Tibial artery (tissue), 4 donors: ENCODE data around the gene ZNF76.
A peak's percentile ranks its signal among the peaks of the same experiment; 100 is the strongest.

ENCODE experiments used
- DNase-seq, 2 donors: peaks; one replicate each; pipeline ENCODE4 v3.0.0-alpha.2; 2019
- H3K27ac ChIP-seq, 2 donors: fragments of 200-600 bp; sonication (generic) in 1 of 2; 1 replicate in 1 of 2; 2 replicates in 1 of 2; pipeline ENCODE4 v1.5.1; 2018 to 2019; ENCODE audit warnings: mild to moderate bottlenecking in 1 of 2
- H3K27me3 ChIP-seq, 2 donors: fragments of 200-600 bp; sonication (generic) in 1 of 2; one replicate each; pipeline versions ENCODE4 v1.5.1 to v1.6.0; 2016 to 2019
- H3K36me3 ChIP-seq, 3 donors: fragments of 200-600 bp; sonication (generic) in 2 of 3; one replicate each; pipeline ENCODE4 v1.5.1; 2016 to 2019; ENCODE audit warnings: mild to moderate bottlenecking in 2 of 3
- H3K4me1 ChIP-seq, 4 donors: fragments of 200-600 bp; sonication (generic) in 2 of 4; 1 replicate in 3 of 4; 2 replicates in 1 of 4; pipeline ENCODE4 v1.5.1; 2016 to 2019
- H3K4me3 ChIP-seq, 2 donors: fragments of 200-600 bp; sonication (generic) in 1 of 2; 1 replicate in 1 of 2; 2 replicates in 1 of 2; pipeline ENCODE4 v1.5.1; 2018 to 2019; ENCODE audit warnings: mild to moderate bottlenecking in 2 of 2
- H3K9me3 ChIP-seq, 3 donors: fragments of 200-600 bp; sonication (generic) in 1 of 3; one replicate each; pipeline ENCODE4 v1.5.1; 2016 to 2019
- CTCF ChIP-seq, 2 experiments: fragments of 200-600 bp in 1 of 2; fragments of 450-650 bp in 1 of 2; IDR thresholded peaks; one replicate each; pipeline ENCODE4 v1.5.1; 2017 to 2019; ENCODE audit warnings: antibody characterized with exemption in 2 of 2, mild to moderate bottlenecking in 1 of 2, moderate library complexity in 1 of 2
- intact Hi-C: fragments of 100-400 bp; cut with DNase I; formaldehyde crosslinking; loops from one replicate; pipeline ENCODE4 v1.15.0; 2023; ENCODE audit warnings: low total_unique reads

ZNF76 gene

GRCh38 chr6:35267446-35267845 lies 7.9 kb downstream of the ZNF76 start:
- intact Hi-C loops: no loop called here
- TF ChIP-seq CTCF (IDR thresholded peaks at IDR 0.05): no peak
- Histone ChIP-seq H3K4me3 (no peak overlapping the region), H3K4me1 (peaks cover 0 to 18% (median 5%) of the 10 kb centered on the region in 4 donors), H3K27me3 (no peaks in the 10 kb centered on the region), H3K9me3 (no peaks in the 10 kb centered on the region), H3K36me3 (peaks cover 0 to 6% (median 0%) of the 10 kb centered on the region in 3 donors), H3K27ac (no peak overlapping the region)
- no peak for DNase-seq

GRCh38 chr6:35267897-35268296 lies 8.4 kb downstream of the ZNF76 start:
- Histone ChIP-seq H3K36me3 (peaks cover 0 to 6% (median 0%) of the 10 kb centered on the region in 3 donors), H3K27ac (no peak overlapping the region), H3K27me3 (no peaks in the 10 kb centered on the region), H3K4me1 (peaks cover 0 to 13% (median 3%) of the 10 kb centered on the region in 4 donors), H3K9me3 (no peaks in the 10 kb centered on the region), H3K4me3 (no peak overlapping the region)
- intact Hi-C loops: no loop called here
- no peak for TF ChIP-seq CTCF (IDR thresholded peaks at IDR 0.05)
- DNase-seq: no peak

- no peak overlapping the region for H3K4me3 ChIP-seq
- H3K36me3 ChIP-seq: peaks cover 0 to 6% (median 0%) of the 10 kb centered on the region in 3 donors
- no peak for DNase-seq
- H3K27me3 ChIP-seq: no peaks in the 10 kb centered on the region
- peaks cover 0 to 20% (median 13%) of the 10 kb centered on the region in 4 donors for H3K4me1 ChIP-seq
- TF ChIP-seq CTCF (IDR thresholded peaks at IDR 0.05): no peak
- H3K9me3 ChIP-seq: no peaks in the 10 kb centered on the region
- no peak overlapping the region for H3K27ac ChIP-seq
- intact Hi-C loops: no loop called here
Measured at GRCh38 chr6:35272005-35272404, 12.5 kb downstream of the ZNF76 start.

GRCh38 chr6:35273822-35274559 lies 14.5 kb downstream of the ZNF76 start:
- Histone ChIP-seq H3K4me1 (peaks cover 0 to 20% (median 13%) of the 10 kb centered on the region in 4 donors), H3K27ac (peak overlapping the region; percentile 66 to 80), H3K9me3 (no peaks in the 10 kb centered on the region), H3K4me3 (no peak overlapping the region), H3K36me3 (peaks cover 0 to 6% (median 0%) of the 10 kb centered on the region in 3 donors), H3K27me3 (no peaks in the 10 kb centered on the region)
- intact Hi-C loops: no loop called here
- DNase-seq: no peak
- TF ChIP-seq CTCF (IDR thresholded peaks at IDR 0.05): no peak

- no peaks in the 10 kb centered on the region for H3K9me3 ChIP-seq
- TF ChIP-seq CTCF (IDR thresholded peaks at IDR 0.05): no peak
- DNase-seq: no peak
- H3K27ac ChIP-seq: peak overlapping the region; percentile 66 to 80
- H3K4me3 ChIP-seq: no peak overlapping the region
- peaks cover 0 to under 1% (median 0%) of the 10 kb centered on the region in 3 donors for H3K36me3 ChIP-seq
- no peaks in the 10 kb centered on the region for H3K27me3 ChIP-seq
- intact Hi-C loops: no loop called here
- peaks cover 0 to 27% (median 13%) of the 10 kb centered on the region in 4 donors for H3K4me1 ChIP-seq
Measured at GRCh38 chr6:35275744-35276260, 16.3 kb downstream of the ZNF76 start.
